H9 (cell line): ENCODE results near the gene TNFAIP2. TPM values are rescaled to one million over a fixed set of nuclear protein-coding genes. Genes with fewer than 3 reads are reported as not detected.

Source experiments
- DNase-seq: peaks from one replicate; pipeline ENCODE4 v3.0.0-alpha.2; 2017
- H2AFZ ChIP-seq: one replicate; pipeline ENCODE4 v1.6.1; 2013; ENCODE audit warnings: mild to moderate bottlenecking, low read length, control low read depth, moderate library complexity
- H2AK5ac ChIP-seq: 2 replicates; pipeline ENCODE4 v1.6.1; 2013; ENCODE audit warnings: low read length, control low read depth, mixed read lengths; ENCODE audit not compliant: insufficient read length
- H2BK120ac ChIP-seq: one replicate; pipeline ENCODE4 v1.6.1; 2013; ENCODE audit warnings: low read depth, mild to moderate bottlenecking, low read length, control low read depth, inconsistent platforms; ENCODE audit not compliant: poor library complexity, severe bottlenecking
- H2BK12ac ChIP-seq: 2 replicates; pipeline ENCODE4 v1.6.1; 2013; ENCODE audit warnings: low read length, control low read depth, mixed read lengths, low read depth; ENCODE audit not compliant: insufficient read length
- H2BK15ac ChIP-seq: 2 replicates; pipeline ENCODE4 v1.6.1; 2013; ENCODE audit warnings: low read depth, low read length, control low read depth
- H2BK20ac ChIP-seq: one replicate; pipeline ENCODE4 v1.6.1; 2013; ENCODE audit warnings: low read depth, mild to moderate bottlenecking, low read length, control low read depth, inconsistent platforms; ENCODE audit not compliant: poor library complexity, severe bottlenecking
- H2BK5ac ChIP-seq: 2 replicates; pipeline ENCODE4 v1.6.1; 2013; ENCODE audit warnings: low read length, control low read depth, mixed read lengths; ENCODE audit not compliant: insufficient read length
- H3K14ac ChIP-seq: 2 replicates; pipeline ENCODE4 v1.6.1; 2013; ENCODE audit warnings: low read length, control low read depth; ENCODE audit not compliant: insufficient read depth
- H3K18ac ChIP-seq: 2 replicates; pipeline ENCODE4 v1.6.1; 2013; ENCODE audit warnings: low read depth, mild to moderate bottlenecking, mixed read lengths, low read length, control low read depth; ENCODE audit not compliant: insufficient read length
- H3K23ac ChIP-seq: 2 replicates; pipeline ENCODE4 v1.6.1; 2013; ENCODE audit warnings: low read length, control low read depth, mixed read lengths, low read depth; ENCODE audit not compliant: insufficient read length
- H3K23me2 ChIP-seq: 2 replicates; pipeline ENCODE4 v1.6.1; 2013; ENCODE audit warnings: low read depth, mild to moderate bottlenecking, mixed read lengths, low read length, control low read depth; ENCODE audit not compliant: insufficient read length, poor library complexity, severe bottlenecking
- H3K27ac ChIP-seq: 2 replicates; pipeline ENCODE4 v1.5.1; 2013; ENCODE audit warnings: low read length, control low read depth, mixed read lengths, low read depth; ENCODE audit not compliant: insufficient read length
- H3K27me3 ChIP-seq: 2 replicates; pipeline ENCODE4 v1.6.1; 2013; ENCODE audit warnings: low read length, control low read depth, inconsistent platforms; ENCODE audit not compliant: insufficient read depth
- H3K4ac ChIP-seq: 2 replicates; pipeline ENCODE4 v1.6.1; 2013; ENCODE audit warnings: low read depth, mild to moderate bottlenecking, control low read depth, inconsistent platforms, low read length, moderate library complexity
- H3K4me1 ChIP-seq: 2 replicates; pipeline ENCODE4 v1.6.1; 2013; ENCODE audit warnings: low read length, control low read depth, inconsistent platforms; ENCODE audit not compliant: insufficient read depth
- H3K4me2 ChIP-seq: 2 replicates; pipeline ENCODE4 v1.6.1; 2013; ENCODE audit warnings: low read length, control low read depth, mixed read lengths; ENCODE audit not compliant: insufficient read length, insufficient read depth
- H3K56ac ChIP-seq: 2 replicates; pipeline ENCODE4 v1.6.1; 2013; ENCODE audit warnings: low read depth, mild to moderate bottlenecking, mixed read lengths, low read length, control low read depth; ENCODE audit not compliant: insufficient read length
- H3K79me1 ChIP-seq: 2 replicates; pipeline ENCODE4 v1.6.1; 2013; ENCODE audit warnings: low read depth, mild to moderate bottlenecking, moderate library complexity, low read length, control low read depth, inconsistent platforms; ENCODE audit not compliant: insufficient read depth, poor library complexity, severe bottlenecking
- H3K79me2 ChIP-seq: 2 replicates; pipeline ENCODE4 v1.6.1; 2013; ENCODE audit warnings: low read length, control low read depth, inconsistent platforms; ENCODE audit not compliant: insufficient read depth
- H3K9ac ChIP-seq: 2 replicates; pipeline ENCODE4 v1.6.1; 2013; ENCODE audit warnings: low read length, control low read depth, mixed read lengths; ENCODE audit not compliant: insufficient read length; ENCODE audit errors: extremely low read depth
- H3K9me3 ChIP-seq: one replicate; pipeline ENCODE4 v1.6.1; 2013; ENCODE audit warnings: low read depth, low read length, inconsistent platforms; ENCODE audit not compliant: control insufficient read depth
- H3T11ph ChIP-seq: one replicate; pipeline ENCODE4 v1.6.1; 2013; ENCODE audit warnings: mild to moderate bottlenecking, low read length, control low read depth, inconsistent platforms
- H4K20me1 ChIP-seq: one replicate; pipeline ENCODE4 v1.6.1; 2013; ENCODE audit not compliant: control insufficient read depth, insufficient read length, insufficient read depth
- H4K5ac ChIP-seq: 2 replicates; pipeline ENCODE4 v1.6.1; 2013; ENCODE audit warnings: low read depth, mild to moderate bottlenecking, mixed read lengths, low read length, control low read depth; ENCODE audit not compliant: insufficient read length
- H4K8ac ChIP-seq: replicated peaks from 2 replicates; pipeline ENCODE4 v1.6.1; 2013; ENCODE audit warnings: low read length, control low read depth, mixed read lengths, low read depth; ENCODE audit not compliant: insufficient read length
- H4K91ac ChIP-seq: 2 replicates; pipeline ENCODE4 v1.6.1; 2013; ENCODE audit warnings: low read depth, mild to moderate bottlenecking, moderate library complexity, mixed read lengths, low read length, control low read depth; ENCODE audit not compliant: insufficient read length
- H3K27ac Mint-ChIP-seq, 3 experiments: 2 replicates in 2 of 3; 3 replicates in 1 of 3; pipeline ENCODE4 v1.8.0; 2020 to 2021; ENCODE audit warnings: mixed read lengths in 3 of 3, mild to moderate bottlenecking in 1 of 3, moderate library complexity in 1 of 3
- H3K27me3 Mint-ChIP-seq: 2 replicates; pipeline ENCODE4 v1.8.0; 2021; ENCODE audit warnings: low read depth, mild to moderate bottlenecking, moderate library complexity, mixed read lengths
- H3K36me3 Mint-ChIP-seq, 3 experiments: 2 replicates in 2 of 3; 3 replicates in 1 of 3; pipeline ENCODE4 v1.8.0; 2020 to 2021; ENCODE audit warnings: low read depth in 3 of 3, mixed read lengths in 3 of 3; ENCODE audit not compliant: insufficient read depth in 1 of 3
- H3K4me1 Mint-ChIP-seq, 2 experiments: 2 replicates each; pipeline ENCODE4 v1.8.0; 2020; ENCODE audit warnings: mixed read lengths in 2 of 2
- H3K4me3 Mint-ChIP-seq, 2 experiments: 2 replicates in 1 of 2; 3 replicates in 1 of 2; pipeline ENCODE4 v1.8.0; 2020 to 2021; ENCODE audit warnings: mild to moderate bottlenecking in 2 of 2, mixed read lengths in 2 of 2, moderate library complexity in 1 of 2
- H3K9me3 Mint-ChIP-seq, 2 experiments: 2 replicates in 1 of 2; 3 replicates in 1 of 2; pipeline ENCODE4 v1.8.0; 2020; ENCODE audit warnings: mild to moderate bottlenecking in 2 of 2, mixed read lengths in 2 of 2, moderate library complexity in 1 of 2
- CTCF ChIP-seq: fragments of 200-600 bp; sonication (generic); conservative IDR thresholded peaks from 3 replicates; pipeline ENCODE4 v1.8.0; 2021; ENCODE audit warnings: antibody characterized with exemption, mild to moderate bottlenecking
- WGBS: extraction: QIAGEN DNeasy Blood & Tissue Kit; methylation state at CpG from one replicate; pipeline ENCODE4 v1.1.7; 2013; ENCODE audit warnings: missing lambda C conversion rate, low lambda C conversion rate, mixed read lengths; ENCODE audit not compliant: insufficient read length; ENCODE audit errors: extremely low coverage; 5-methylcytosine and 5-hydroxymethylcytosine counted together
- total RNA-seq: library from RNA; stranded (reverse); gene quantifications from 2 replicates; pipeline ENCODE4 v1.2.1, GENCODE V29; 2021

Gene TNFAIP2
- total RNA-seq, 1 experiment from 2014 or later = 29.3 TPM

GRCh38 chr14:103151270-103151945 is 28.1 kb downstream of the TNFAIP2 start:
- no peak overlapping the region for H3K27ac ChIP-seq
- H2BK12ac ChIP-seq = no peak overlapping the region
- Mint-ChIP-seq H3K4me3 (no peak overlapping the region), H3K27ac (no peak overlapping the region), H3K4me1 (peaks cover 2 to 8% of the 10 kb centered on the region in 2 experiments; a peak in 2 of 4 replicates), H3K36me3 (no peaks in the 10 kb centered on the region), H3K27me3 (no peaks in the 10 kb centered on the region; the same call in none of the 2 replicates), H3K9me3 (no peaks in the 10 kb centered on the region)
- no peak overlapping the region for H2BK20ac ChIP-seq
- no peak overlapping the region for H3K14ac ChIP-seq
- WGBS = no CpG with 5 or more reads among the region's 15 CpGs
- no peaks in the 10 kb centered on the region for H4K20me1 ChIP-seq
- H2BK5ac ChIP-seq = no peak overlapping the region
- no peaks in the 10 kb centered on the region for H3K27me3 ChIP-seq
- no peak overlapping the region for H2AFZ ChIP-seq
- H2BK15ac ChIP-seq = no peak overlapping the region
- H2BK120ac ChIP-seq = no peak overlapping the region
- no peaks in the 10 kb centered on the region for H3K9me3 ChIP-seq
- H3K4ac ChIP-seq = no peak overlapping the region
- H2AK5ac ChIP-seq = no peak overlapping the region
- no peak overlapping the region for H3T11ph ChIP-seq
- H4K91ac ChIP-seq = no peak overlapping the region
- no peaks in the 10 kb centered on the region for H3K79me1 ChIP-seq
- no peak for DNase-seq
- no peaks in the 10 kb centered on the region for H3K23me2 ChIP-seq
- H3K4me1 ChIP-seq = no peaks in the 10 kb centered on the region
- H3K79me2 ChIP-seq = no peaks in the 10 kb centered on the region
- H4K8ac ChIP-seq = no peak overlapping the region
- no peak overlapping the region for H3K56ac ChIP-seq
- no peak overlapping the region for H3K18ac ChIP-seq
- no peak overlapping the region for H3K23ac ChIP-seq
- H3K9ac ChIP-seq = no peak overlapping the region
- H3K4me2 ChIP-seq = no peak overlapping the region
- no peak overlapping the region for H4K5ac ChIP-seq
- TF ChIP-seq CTCF = no peak
